Liver (tissue), 9 donors: ENCODE measurements around the gene FLII. TPM values are rescaled to one million over a fixed set of nuclear protein-coding genes. Genes with fewer than 3 reads are reported as not detected.

Experiments
- DNase-seq: peaks from one replicate; pipeline ENCODE4 v3.0.0-alpha.2; 2017; ENCODE audit warnings: low spot score
- H3K27ac ChIP-seq, 2 donors: one replicate each; pipeline ENCODE4 v1.7.0; 2013; ENCODE audit warnings: inconsistent platforms in 2 of 2, low read length in 2 of 2, control low read depth in 1 of 2, low read depth in 1 of 2, mild to moderate bottlenecking in 1 of 2
- H3K27me3 ChIP-seq, 4 donors: one replicate each; pipeline versions ENCODE4 v1.6.1 to v1.7.0; 2013; ENCODE audit warnings: low read length in 3 of 4, inconsistent platforms in 1 of 4, mild to moderate bottlenecking in 1 of 4, moderate library complexity in 1 of 4; ENCODE audit not compliant: control insufficient read depth in 4 of 4, insufficient read depth in 4 of 4
- H3K36me3 ChIP-seq, 4 donors: one replicate each; pipeline versions ENCODE4 v1.6.1 to v1.7.0; 2013; ENCODE audit warnings: low read length in 3 of 4, mild to moderate bottlenecking in 3 of 4, low read depth in 1 of 4, moderate library complexity in 1 of 4; ENCODE audit not compliant: control insufficient read depth in 4 of 4, insufficient read depth in 3 of 4
- H3K4me1 ChIP-seq, 4 donors: one replicate each; pipeline versions ENCODE4 v1.6.1 to v1.7.0; 2013; ENCODE audit warnings: low read length in 3 of 4, mild to moderate bottlenecking in 3 of 4, moderate library complexity in 1 of 4; ENCODE audit not compliant: control insufficient read depth in 4 of 4, insufficient read depth in 4 of 4
- H3K4me3 ChIP-seq, 3 donors: one replicate each; pipeline versions ENCODE4 v1.6.1 to v1.7.0; 2013; ENCODE audit warnings: low read length in 3 of 3, control low read depth in 1 of 3, low read depth in 1 of 3, mild to moderate bottlenecking in 1 of 3
- H3K9ac ChIP-seq, 2 donors: one replicate each; pipeline ENCODE4 v1.7.0; 2013; ENCODE audit warnings: low read length in 2 of 2, mild to moderate bottlenecking in 2 of 2, moderate library complexity in 2 of 2, control low read depth in 1 of 2, low read depth in 1 of 2
- H3K9me3 ChIP-seq, 4 donors: one replicate each; pipeline versions ENCODE4 v1.6.1 to v1.7.0; 2013; ENCODE audit warnings: low read length in 3 of 4; ENCODE audit not compliant: control insufficient read depth in 4 of 4
- ATF3 ChIP-seq: IDR thresholded peaks from 2 replicates; pipeline ENCODE4 v1.6.1; 2016; ENCODE audit warnings: antibody characterized with exemption
- CTCF ChIP-seq: fragments of 150-350 bp; IDR thresholded peaks from 2 replicates; pipeline ENCODE4 v1.5.1; 2017; ENCODE audit warnings: improper control_type of control experiment, low read depth, low read length; ENCODE audit not compliant: missing input control
- EGR1 ChIP-seq, 2 donors: IDR thresholded peaks; 2 replicates each; pipeline ENCODE4 v1.6.1; 2016 to 2018; ENCODE audit warnings: antibody characterized with exemption in 2 of 2, low read depth in 2 of 2
- FOXA1 ChIP-seq: IDR thresholded peaks from 2 replicates; pipeline ENCODE4 v1.6.1; 2016; ENCODE audit warnings: antibody characterized with exemption
- FOXA2 ChIP-seq: IDR thresholded peaks from 2 replicates; pipeline ENCODE4 v1.6.1; 2016; ENCODE audit warnings: antibody characterized with exemption
- GABPA ChIP-seq, 2 donors: IDR thresholded peaks in 1 of 2; conservative IDR thresholded peaks in 1 of 2; 2 replicates each; pipeline ENCODE4 v1.6.1; 2016; ENCODE audit warnings: antibody characterized with exemption in 2 of 2, mild to moderate bottlenecking in 1 of 2, moderate library complexity in 1 of 2
- HNF4A ChIP-seq, 2 donors: conservative IDR thresholded peaks; 2 replicates each; pipeline ENCODE4 v1.6.1; 2016; ENCODE audit warnings: antibody characterized with exemption in 2 of 2, mild to moderate bottlenecking in 2 of 2
- HNF4G ChIP-seq: IDR thresholded peaks from 2 replicates; pipeline ENCODE4 v1.6.1; 2016; ENCODE audit warnings: antibody characterized with exemption
- JUND ChIP-seq, 2 donors: IDR thresholded peaks; 2 replicates each; pipeline ENCODE4 v1.6.1; 2016; ENCODE audit warnings: antibody characterized with exemption in 2 of 2
- MAX ChIP-seq: IDR thresholded peaks from 2 replicates; pipeline ENCODE4 v1.6.1; 2016; ENCODE audit warnings: antibody characterized with exemption
- NR2F2 ChIP-seq: IDR thresholded peaks from 2 replicates; pipeline ENCODE4 v1.6.1; 2016; ENCODE audit warnings: antibody characterized with exemption
- REST ChIP-seq: IDR thresholded peaks from 2 replicates; pipeline ENCODE4 v1.6.1; 2016; ENCODE audit warnings: antibody characterized with exemption, mild to moderate bottlenecking
- RXRA ChIP-seq, 2 donors: IDR thresholded peaks; 2 replicates each; pipeline ENCODE4 v1.6.1; 2017 to 2018; ENCODE audit warnings: antibody characterized with exemption in 2 of 2, mild to moderate bottlenecking in 1 of 2
- SP1 ChIP-seq: IDR thresholded peaks from 2 replicates; pipeline ENCODE4 v1.6.1; 2018; ENCODE audit warnings: antibody characterized with exemption, mild to moderate bottlenecking
- TAF1 ChIP-seq: conservative IDR thresholded peaks from 2 replicates; pipeline ENCODE4 v1.6.1; 2016; ENCODE audit warnings: antibody characterized with exemption, mild to moderate bottlenecking
- YY1 ChIP-seq: IDR thresholded peaks from 2 replicates; pipeline ENCODE4 v1.6.1; 2016; ENCODE audit warnings: antibody characterized with exemption, mild to moderate bottlenecking
- ZBTB33 ChIP-seq: IDR thresholded peaks from 2 replicates; pipeline ENCODE4 v1.6.1; 2016; ENCODE audit warnings: antibody characterized with exemption
- WGBS: extraction: QIAGEN DNeasy Blood & Tissue Kit; methylation state at CpG from one replicate; pipeline ENCODE4 v1.1.7; 2013; 5-methylcytosine and 5-hydroxymethylcytosine counted together
- polyA plus RNA-seq, 2 donors: library from polyadenylated mRNA; stranded (reverse) in 1 of 2; unstranded in 1 of 2; fragments of 200-250 nt in 1 of 2; fragments of >200 nt in 1 of 2; fragmentation: Nextera tagmentation in 1 of 2; extraction: Ambion mirVana in 1 of 2; gene quantifications; one replicate each; pipeline versions ENCODE4 v1.2.1 to v1.2.3, GENCODE V29; 2013 to 2015
- total RNA-seq, 2 donors: library from RNA; depleted of rRNA; stranded (reverse); fragments of >200 nt; gene quantifications; one replicate each; pipeline ENCODE4 v1.2.3, GENCODE V29; 2014
- donor health status: healthy.
- donor health status: healthy.
- donor health status: healthy.
- donor health status: healthy.
- donor health status: healthy.

Gene FLII
- total and polyA plus RNA-seq, 4 donors = 49.3 to 90.9 (median 76.3) TPM

- H3K27me3 ChIP-seq = no peaks in the 10 kb centered on the region
- peaks cover 0 to 4% (median 1%) of the 10 kb centered on the region in 4 donors for H3K4me1 ChIP-seq
- no peak for TF ChIP-seq FOXA2
- TF ChIP-seq HNF4A (conservative IDR thresholded peaks at IDR 0.05) = no peak
- TF ChIP-seq ZBTB33 = no peak
- TF ChIP-seq ATF3 = no peak
- TF ChIP-seq JUND (IDR thresholded peaks at IDR 0.05) = no peak
- no peak for TF ChIP-seq TAF1
- no peak for TF ChIP-seq SP1
- no peak for TF ChIP-seq HNF4G
- no peak for TF ChIP-seq FOXA1
- no peak for TF ChIP-seq YY1
- no peak for TF ChIP-seq CTCF
- no peak for TF ChIP-seq GABPA (IDR thresholded peaks at IDR 0.05 in 1 of 2, conservative IDR thresholded peaks at IDR 0.05 in 1 of 2)
- no peak for TF ChIP-seq EGR1 (IDR thresholded peaks at IDR 0.05; ENCODE audit: low read depth in 2 of 2)
- TF ChIP-seq REST = no peak
- TF ChIP-seq RXRA (IDR thresholded peaks at IDR 0.05) = no peak
- TF ChIP-seq MAX = no peak
- no peak for TF ChIP-seq NR2F2
- no peak for DNase-seq
- no peak overlapping the region for H3K9ac ChIP-seq
- 92% methylated on average over 24 of the region's 24 CpGs for WGBS
- H3K27ac ChIP-seq = no peak overlapping the region
- H3K9me3 ChIP-seq = no peaks in the 10 kb centered on the region
- H3K4me3 ChIP-seq = no peak overlapping the region
- peaks cover 18 to 47% (median 30%) of the 10 kb centered on the region in 4 donors for H3K36me3 ChIP-seq
Measured at GRCh38 chr17:18246109-18246725, 12.3 kb downstream of the FLII start.
